ENCODE results near the gene DIS3L2.

DNA sequence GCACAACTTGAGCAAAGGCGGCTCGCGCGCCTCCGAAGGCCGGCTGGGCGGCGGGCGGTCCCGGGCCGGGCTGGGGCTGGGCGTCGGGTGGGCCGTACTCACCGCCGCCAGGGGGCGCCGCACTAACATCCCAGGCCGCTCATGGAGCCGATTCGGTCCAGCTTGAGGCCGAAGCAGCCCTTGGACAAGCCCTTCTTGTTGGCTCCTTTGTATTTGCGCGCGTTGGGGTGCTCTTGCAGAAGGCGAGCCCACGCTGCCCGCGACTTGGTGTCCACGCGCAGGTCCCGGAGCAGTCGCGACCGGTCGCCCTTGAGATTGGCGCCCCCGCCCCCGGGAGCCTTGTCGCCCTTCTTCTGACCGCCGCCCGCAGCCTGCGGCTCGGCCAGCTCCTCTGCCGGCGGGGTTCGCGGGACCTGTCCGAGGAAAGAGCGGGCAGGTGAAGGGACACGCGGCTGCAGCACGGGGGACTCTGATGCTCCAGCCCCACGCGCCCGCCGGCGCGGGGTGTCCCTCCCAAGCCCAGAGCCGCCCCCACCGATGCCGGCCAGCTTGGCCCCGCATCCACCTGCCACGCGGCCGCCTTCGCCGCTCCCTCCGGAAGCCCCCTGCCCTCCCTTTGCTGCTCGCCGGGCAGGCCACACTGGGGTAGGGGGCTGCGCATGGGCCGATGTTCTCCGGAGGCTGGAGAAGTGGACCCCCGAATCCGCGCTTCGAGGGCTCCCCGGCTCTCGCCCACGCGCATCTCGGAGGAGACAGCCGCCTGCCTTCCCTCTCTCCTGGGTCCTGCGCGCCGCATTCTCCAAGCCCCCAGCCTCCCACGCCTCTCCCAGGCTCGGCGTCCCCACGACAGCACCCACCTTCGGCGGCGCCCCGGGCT lies 36.0 kb upstream of the DIS3L2 start:
- no peak for TF ChIP-seq POLR2A (IDR thresholded peaks at IDR 0.05; ENCODE audit: low read length)
- TF ChIP-seq GATA1 (IDR thresholded peaks at IDR 0.05; ENCODE audit: low read depth, low read length), result no peak

All from erythroblast (primary cell).